ENCODE results near the gene LIF.
"Not testable (repeated sequence)": the region's sequence is repeated elsewhere in the genome, so short reads cannot be mapped to it uniquely, and the experiment has no call there.

LIF gene

DNA sequence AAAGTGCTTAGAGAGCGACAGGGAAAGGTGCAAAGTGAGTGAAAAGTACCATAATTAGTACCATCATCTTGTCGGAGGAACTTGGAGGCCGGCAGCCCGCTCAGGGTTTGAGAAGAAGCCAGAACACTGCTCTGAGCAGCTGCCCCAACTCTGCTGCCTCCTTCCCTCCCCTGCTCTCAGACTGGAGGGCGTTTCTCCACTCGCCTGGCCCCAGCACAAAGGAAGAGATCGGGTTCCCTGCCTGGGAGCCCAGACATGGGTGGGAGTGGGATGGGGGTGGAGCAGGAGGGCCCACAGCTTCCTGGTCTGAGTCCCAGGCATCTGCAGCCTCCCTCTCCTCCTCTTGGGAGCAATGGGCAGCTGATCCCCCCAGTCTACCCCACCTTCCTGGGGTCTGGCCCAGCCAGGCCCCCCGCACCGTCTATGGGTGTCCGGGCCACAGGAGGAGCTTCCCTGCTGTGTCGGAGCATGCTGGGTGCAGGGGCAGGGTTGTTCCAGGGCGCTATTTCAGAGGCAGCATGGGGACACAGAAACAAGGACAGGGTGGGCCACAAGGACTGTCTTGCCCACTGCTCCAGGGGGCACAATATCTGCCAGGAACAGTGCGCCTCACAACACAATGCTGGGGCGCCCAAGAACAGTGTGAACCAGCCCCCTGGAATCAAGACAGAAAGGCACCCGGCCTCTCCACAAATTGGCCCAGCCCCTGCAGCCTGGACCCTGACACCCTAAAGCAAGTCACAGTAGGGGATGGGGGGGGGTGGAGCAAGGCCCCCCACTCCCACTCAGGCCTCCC is 4.8 kb downstream of the LIF start:
- no peak for DNase-seq

DNA sequence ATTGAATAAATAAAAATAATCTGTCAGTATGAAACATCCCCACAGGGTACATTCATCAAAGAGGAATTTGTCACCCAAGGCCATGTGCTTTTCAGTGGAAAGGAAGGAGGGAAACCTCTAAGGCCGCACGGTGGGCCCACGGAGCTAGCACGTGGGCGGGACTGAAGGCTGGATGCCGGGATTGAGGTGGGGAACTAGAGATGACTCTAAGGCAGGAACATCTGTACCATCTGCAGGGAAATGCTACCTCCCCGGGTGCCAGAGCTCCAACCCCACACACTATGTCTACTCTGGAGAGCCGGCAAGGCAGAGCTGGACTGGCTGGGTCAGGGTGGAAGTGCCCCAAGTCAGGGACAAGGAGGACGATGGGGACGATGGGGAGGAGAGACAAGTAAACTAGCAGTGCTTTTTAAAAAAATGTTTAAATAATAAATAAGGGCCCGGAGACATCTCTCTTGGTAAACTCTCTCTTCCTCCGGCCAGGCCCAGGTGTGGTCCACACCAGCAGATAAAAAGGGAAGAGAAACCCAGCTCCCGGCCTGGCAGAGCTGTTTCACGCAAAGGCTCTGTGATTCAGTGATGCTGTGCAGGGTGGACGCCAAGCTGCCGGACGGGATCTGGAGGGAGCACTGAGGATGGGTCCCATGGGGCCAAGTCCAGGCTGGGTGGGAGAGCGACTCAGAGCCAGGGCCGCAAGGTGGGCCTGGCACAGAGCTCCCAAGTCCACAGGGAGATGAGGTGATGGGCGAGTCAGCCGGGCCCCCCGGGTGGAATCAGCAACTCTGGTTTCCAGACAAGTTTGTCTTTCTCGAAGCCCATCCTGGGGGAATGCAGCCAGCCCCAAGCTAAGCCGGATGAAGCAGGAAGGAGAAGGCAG is 5.8 kb downstream of the LIF start:
- no peak for DNase-seq

DNA sequence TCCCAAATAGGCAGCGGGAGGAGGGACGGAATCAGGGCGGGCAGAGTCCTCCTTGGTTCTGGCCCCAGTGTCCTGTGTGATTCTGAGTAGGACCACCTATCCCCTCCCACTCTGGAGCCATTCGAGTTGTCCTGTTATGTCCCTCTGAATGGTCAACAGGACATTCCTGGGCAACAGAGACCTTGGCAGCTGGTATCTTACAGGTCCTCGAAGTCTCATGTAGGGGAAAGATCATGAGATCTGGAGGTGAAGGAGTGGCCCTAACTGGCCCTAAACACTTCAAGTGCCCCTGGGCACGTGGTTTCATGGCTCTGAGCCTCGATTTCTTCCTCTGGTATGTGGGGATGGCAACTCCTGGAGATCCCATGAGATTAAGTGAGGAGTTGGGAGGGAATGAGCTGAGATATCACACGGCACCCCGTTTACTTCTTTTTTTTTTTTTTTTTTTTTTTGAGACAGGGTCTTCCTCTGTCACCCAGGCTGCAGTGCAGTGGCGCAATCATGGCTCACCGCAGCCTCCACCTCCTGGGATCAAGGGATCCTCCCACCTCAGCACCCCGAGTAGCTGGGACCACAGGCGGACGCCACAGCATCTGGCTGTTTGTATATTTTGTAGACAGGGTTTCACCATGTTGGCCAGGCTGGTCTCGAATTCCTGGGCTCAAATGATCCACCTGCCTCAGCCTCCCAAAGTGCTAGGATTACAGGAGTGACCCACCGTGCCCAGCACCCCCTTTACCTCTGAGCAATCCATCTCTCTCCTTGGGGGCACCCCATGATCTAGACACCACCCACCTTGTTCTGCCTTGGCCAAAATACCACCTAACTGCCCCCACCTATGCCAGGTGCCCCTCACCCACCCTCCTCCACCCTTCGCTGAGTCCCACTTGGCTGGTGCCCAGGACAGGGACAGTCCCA is 6.8 kb downstream of the LIF start:
- DNase-seq = no peak

DNA sequence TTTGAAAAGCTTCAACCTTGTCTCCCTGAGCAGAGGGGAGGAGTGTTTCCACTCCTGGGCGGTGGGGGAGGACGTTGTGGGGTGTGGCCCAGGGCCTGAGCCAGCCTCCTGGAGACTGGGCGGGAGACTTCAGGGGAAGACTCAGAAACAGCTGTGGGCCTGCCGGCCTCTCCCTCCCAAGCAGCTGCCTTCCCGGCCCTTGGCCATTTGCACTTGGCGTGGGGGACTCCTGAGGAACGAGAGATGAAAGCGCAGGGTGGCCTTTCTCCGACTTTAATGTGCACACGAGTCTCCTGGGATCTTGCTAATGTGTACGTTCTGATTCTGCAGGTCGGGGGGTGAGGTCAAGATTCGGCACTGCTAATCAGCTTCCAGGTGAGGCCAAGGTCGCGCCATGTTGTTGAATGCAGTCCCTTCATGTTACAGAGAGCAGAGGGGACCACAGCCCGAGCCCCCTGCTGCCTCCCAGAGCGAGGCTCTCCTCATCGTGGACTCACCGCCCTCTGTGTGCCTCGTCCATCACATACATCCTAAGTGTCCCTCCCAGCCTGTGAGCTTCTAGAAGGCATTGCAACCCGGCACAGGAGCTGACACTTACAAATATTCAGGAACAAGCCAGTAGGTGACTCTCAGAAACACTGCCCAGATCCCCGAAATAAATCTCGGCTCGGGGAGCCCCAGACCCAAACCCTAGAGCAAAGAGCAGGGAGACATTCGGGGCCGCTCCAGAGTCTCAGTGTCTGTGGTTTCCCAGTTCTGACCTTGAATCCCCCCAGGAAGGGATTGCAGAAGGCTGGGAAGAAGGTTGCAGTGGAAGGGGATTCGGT is 7.7 kb downstream of the LIF start:
- DNase-seq = no peak

DNA sequence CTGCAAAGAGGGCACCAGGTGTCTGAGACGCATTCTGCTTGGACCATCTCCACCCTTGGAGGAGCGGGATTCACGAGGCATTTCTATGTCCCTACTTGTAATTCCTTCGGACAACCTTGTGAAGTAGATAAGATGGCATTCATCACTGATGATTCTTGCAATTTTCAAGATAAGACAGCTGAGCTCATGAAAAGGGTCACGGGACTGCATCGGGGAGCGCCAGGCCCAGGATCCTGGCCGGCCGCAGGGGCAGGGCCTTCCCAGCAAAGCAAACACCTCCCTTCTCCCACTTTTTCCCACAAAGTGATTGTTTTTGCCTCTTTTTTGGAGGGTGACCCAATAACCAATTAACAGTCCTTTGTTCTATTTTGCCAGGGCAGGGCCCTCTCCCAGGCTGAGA is 8.4 kb downstream of the LIF start:
- DNase-seq = no peak

DNA sequence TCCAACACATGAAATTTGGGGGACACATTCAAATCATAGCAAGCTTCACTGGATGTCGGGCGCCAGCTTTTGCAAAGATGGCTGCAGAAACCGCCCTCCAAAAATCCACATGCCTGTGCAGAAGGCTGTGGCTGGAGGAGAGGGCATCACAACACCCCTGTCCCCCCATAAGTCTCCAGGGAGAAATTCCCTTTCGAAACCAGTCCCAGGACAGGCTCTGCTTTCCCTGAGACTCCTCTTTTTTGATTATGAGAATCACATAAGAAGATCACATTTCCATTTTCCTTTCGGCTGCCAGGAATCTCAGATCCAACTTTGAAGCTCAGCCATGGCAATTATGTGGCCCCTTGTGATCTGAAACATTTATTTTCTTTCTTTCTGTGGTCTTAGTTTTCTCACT is 9.7 kb downstream of the LIF start:
- DNase-seq = no peak

DNA sequence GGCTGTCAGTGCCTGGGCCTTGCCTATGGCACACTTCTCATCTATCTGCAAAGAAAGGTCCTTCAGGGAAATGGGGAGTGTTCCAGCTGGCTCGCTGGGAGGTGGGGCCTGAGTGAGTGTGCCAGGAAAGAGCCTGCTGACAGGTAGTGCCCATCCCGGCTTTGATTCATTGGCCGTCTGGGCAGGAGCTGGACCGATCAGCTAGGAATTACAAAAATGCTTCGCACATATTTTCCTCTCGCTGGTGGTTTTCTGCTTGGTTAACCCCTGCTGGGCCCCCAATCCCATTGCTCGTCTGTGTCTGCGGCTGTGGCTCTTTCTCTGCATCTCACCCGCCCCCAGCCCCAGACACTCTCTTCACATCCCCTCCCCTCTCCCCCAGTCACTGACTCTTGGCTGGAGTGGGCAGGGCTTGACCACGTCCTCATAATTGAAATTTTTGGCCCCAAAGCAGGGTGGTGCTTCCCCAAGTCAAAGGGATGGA is 10.8 kb downstream of the LIF start:
- DNase-seq = no peak

DNA sequence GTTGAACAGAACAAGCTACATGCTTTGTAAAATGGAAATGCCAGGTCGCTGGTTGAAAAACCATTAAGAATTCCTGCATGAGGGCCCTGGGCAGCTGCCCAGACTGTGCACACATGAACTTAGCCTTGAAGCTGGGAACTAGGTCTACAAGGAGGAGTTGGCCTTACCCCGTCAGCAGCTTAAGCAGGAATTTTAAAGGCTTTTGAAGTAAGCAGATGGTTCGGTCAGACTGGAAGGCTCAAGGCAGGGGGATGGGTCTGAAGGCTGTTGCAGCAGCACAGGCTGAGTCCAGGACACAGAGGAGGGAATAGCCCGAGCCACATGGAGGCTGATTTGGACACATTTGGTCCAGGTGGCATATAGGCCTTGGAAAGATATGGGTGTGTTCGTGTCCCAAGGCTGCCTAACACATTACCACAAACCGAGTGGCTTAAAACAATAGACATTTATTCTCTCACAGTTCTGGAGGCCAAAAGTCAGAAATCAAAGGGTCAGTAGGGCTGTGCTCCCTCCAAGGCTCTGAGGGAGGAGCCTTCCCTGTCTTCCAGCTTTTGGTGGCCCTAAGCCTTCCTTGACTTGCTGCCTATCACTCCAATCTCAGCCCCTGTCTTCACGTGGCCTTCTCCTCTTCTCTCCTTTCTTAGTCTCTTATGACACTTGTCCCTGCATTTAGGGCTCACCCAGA is 11.6 kb downstream of the LIF start:
- DNase-seq = no peak

DNA sequence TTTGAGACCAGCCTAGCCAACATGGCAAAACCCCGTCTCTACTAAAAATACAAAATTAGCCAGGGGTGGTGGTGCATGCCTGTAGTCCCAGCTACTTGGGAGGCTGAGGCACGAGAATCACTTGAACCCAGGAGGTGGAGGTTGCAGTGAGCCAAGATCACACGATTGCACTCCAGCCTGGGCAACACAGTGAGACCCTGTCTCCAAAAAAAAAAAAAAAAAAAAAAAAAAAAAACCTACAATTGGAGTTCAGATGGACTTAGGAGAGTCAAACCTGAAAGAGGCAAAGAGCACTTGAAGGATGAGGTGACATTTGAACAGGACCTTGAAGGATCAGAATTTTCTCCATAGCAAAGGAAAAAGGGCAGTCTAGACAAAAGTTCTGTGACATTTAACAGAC is 12.2 kb downstream of the LIF start:
- not testable (repeated sequence) for DNase-seq

DNA sequence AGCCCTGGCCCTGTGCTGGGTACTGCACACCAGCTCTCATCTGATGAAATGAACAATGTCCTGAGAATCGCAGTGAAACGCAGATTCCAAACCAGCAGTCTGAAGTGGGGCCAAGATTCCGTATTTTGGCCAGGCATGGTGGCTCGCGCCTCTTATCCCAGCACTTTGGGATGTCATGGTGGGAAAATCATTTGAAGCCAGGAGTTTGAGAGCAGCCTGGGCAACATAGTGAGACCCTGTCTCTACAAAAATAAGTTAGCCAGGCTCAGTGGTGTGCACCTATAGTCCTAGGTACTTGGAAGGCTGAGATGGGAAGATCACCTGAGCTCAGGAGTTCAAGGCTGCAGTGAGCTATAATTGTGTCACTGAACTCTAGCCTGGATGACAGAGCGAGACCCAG is 13.0 kb downstream of the LIF start:
- DNase-seq = no peak

DNA sequence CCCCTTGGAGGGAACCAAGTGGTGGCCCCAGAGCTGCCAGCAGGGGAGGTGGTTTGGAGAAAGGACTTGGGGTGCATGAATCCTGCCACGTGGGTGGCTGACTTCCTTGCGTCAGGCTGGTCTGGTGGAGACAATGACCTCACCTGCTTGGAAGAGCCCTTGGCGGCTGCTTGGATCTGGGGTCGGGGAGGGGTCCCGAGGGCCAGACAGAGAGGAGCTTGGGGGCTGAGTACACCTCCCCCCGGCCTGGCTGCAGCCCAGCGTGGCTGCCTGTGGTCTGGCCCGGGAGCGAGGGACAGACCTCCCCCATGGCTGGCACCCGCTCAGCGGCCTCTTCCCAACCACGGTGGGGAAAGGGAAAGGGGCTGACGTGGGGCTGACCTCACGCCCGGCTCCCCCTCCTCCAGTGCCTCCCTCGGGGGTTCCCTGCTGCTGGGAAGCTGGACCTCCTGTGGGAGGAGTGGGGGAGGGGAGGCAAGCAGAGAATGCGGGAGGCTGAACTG is 13.8 kb downstream of the LIF start:
- no peak for DNase-seq

DNA sequence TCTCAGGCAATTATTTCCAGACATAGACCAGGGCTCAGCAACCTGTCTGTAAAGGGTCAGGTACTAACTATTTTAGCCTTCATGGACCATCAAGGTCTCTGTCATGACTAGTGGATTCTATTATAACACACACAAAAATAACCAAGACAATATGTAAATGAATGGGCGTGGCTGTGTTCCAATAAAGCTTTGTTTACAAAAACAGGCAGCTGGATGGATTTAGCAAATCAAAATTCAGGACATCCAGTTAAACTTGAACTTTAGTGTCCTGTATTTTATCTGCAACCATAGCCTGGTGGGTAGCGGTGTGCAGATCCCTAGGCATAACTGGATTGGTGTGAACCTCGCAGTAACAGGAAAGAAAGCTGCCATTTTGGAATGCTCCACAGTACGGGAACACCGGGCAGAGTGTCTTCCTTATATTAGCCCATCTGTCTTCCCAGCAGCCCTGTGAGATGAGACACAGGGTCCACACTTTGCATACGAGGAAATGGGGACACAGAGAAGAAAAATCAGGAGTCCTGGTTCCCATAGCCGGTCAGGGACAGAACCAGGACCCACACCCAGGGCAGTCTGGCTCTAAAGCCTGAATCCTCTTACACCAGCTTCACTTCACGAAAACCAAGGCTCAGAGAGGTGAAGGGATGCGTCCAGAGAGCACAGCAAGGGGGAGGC is 15.6 kb downstream of the LIF start:
- DNase-seq = no peak

DNA sequence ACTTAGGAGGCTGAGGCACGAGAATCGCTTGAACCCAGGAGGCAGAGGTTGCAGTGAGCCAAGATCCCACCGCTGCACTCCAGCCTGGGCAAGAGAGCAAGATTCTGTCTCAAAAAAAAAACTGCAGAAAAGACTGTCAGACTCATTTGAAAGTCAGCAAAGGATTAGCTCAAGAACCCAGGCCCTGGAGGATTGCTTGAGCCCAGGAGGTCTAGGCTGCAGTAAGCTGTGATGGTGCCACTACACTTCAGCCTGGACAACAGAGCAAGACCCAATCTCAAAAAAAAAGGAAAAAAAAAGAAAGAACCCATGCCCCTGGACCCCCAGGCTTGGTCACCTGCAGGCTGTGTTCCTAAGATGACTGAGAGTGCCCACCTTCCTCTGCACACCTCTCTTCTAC is 16.2 kb downstream of the LIF start:
- no peak for DNase-seq

DNA sequence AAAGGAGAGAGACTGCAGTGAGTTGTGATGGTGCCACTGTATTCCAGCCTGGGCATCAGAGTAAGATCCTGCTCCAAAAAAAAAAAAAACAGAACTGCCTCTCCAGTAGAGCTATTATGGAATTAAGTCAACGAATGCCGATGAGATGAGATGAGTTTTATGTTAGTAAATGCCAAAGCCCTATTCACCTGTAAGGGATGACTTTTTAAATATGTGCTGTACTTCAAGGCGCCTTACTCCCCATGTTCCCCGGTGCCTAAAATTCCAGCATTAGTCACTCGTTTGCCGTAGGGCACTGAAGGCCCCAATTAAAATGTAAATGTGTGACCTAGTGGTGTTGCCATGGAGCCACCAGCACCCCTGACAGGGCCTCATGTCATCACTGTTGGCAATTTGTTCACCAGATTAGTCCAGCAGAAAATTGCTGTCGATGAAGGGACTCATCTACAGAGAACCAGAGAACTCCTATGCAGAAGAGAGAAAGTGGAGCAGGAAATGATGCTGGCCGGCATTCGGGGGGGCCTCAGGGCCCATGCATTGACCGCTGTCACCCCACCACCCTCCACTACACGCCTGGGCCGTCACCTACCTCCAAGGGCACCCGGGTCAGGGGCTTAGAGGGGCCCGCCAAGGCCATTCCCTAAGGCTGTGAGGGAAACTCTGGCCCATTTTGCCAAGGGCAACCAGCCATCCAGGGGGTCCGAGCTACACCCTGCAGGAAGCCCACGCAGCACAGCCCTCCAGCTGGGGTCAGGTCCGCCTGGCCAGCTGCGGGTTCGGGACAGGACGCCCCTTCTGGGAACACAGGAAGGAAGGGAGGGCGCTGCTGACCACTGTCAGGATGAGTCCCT is 17.8 kb downstream of the LIF start:
- no peak for DNase-seq

DNA sequence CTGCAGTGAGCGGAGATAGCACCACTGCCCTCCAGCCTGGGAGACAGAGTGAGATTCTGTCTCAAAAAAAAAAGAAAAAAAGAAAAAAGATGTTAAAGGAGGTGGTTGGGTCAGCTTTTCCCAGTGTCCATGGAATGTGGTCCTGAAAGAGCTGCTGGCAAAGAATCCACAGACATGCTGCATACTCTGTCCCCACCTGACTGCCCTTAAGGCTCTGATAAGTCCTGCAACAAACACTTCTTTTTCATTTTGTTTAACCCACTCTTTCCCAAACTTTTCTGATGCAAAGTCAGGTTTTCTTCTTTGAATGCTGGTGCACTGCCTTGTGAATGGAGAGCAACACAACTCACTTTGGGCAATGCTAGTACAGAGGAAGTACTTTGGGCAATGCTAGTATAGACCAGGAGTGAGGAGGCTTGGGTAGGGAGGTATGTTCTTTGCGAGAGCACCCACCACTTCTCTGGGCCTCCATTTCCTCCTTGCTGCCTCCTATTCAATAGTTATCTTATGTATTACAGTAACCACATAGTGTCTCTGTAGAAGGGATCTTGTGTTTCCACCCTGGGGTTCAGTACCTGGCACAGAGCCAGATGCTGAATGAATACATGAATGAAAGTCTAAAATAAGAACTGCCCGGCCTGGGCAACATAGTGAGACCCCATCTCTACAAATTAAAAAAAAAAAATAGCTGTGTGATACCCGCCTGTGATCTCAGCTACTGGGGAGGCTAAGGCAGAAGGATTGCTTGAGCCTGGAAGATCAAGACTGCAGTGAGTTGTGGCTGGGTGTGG is 18.9 kb downstream of the LIF start:
- DNase-seq = no peak

DNA sequence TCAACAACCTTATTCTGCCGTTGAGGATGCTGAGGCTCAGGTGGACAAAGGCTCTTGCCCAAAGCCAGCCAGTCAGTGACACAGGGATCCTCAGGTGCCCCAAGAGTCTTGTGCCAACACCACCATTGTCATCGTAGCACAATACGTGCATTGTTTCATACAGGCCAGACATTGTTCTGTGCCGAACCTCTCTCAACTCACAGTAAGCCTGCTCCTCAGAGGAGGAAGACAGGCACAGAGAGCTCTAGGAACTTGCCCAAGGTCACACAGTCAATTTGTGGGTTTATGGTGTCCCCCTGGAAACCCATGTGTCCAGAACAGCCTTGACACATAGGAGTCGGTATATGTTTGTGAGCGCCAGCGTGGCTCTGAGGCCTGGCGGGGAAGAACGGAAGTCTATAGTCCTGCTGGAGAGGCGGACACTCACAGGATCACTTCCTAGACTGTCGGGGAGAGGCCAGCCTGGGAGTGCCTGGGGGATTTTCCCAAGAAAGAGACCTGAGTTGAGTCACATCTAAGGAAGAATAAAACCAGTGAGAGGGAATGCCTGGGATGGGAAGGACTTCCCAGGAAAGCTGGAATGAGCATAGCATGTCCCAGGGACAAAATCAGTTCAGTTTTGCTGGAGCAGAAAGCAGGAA is 20.2 kb downstream of the LIF start:
- no peak for DNase-seq

DNA sequence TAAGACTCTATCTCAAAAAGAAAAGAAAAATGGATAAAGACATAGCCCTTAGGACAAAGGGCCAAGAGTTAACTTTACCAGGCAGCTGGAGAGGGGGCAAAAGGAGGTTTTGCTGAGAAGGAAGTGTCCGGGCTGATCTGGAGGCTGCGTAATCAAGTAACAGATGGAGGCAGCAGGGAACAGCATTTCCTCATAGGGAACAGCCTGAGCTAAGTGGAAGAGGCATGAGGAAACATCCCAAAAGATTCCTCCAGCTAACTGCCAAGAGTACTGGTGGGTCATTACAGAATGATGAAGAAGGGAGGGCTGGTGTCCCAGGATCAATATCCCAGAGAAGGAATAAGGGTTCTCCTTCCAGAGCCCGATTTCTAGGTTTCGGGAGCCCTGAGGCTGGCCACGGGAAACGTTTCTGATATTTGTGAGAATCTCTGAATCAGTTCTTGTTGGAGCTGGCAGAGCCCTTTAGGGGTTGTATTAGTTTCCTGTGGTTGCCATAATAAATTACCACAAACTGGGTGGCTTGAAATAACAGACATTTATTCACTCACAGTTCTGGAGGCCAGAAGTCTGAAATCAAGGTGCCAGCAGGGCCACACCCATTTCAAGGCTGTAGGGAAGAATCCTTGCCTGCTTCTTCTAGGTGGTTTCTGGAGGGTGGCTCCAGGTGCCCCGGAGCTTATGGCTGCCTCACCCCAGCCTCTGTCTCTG is 21.2 kb downstream of the LIF start:
- DNase-seq = no peak

Measured in stimulated activated CD4-positive, alpha-beta T cell treated with anti-CD3 and anti-CD28 coated beads, Interleukin-2, amount 100 ng/mL, for 48 hours (primary cell).